HEK293 (cell line): Measurements from ENCODE around the gene SMIM26.
A peak's percentile ranks its signal among the peaks of the same experiment; 100 is the strongest.

Source experiments
- CTCF ChIA-PET: fragments of 350-600 bp; formaldehyde crosslinking; extraction: SDS; loops from one replicate; lab custom pipeline; 2021; ENCODE audit warnings: antibody characterized with exemption; lab: Yijun Ruan, JAX
- POLR2A ChIA-PET: fragments of 300-600 bp; formaldehyde crosslinking; extraction: SDS; loops from one replicate; lab custom pipeline; 2020; ENCODE audit warnings: antibody characterized with exemption, inconsistent platforms; lab: Yijun Ruan, JAX
- H3K27ac ChIP-seq: fragments of 200-500 bp; sonication (Bioruptor generic); 2 replicates; pipeline ENCODE4 v1.5.1; 2014; ENCODE audit warnings: low read depth, low read length, control low read depth, inconsistent platforms; ENCODE audit errors: extremely low read depth
- H3K36me3 ChIP-seq, 2 experiments: fragments of 200-500 bp in 1 of 2; sonication (Bioruptor generic) in 1 of 2; 1 replicate in 1 of 2; 2 replicates in 1 of 2; pipeline ENCODE4 v1.5.1; 2014 to 2017; ENCODE audit warnings: inconsistent platforms in 2 of 2, low read length in 2 of 2; ENCODE audit not compliant: control insufficient read depth in 2 of 2, insufficient read depth in 1 of 2
- H3K4me1 ChIP-seq: fragments of 200-500 bp; sonication (Bioruptor generic); 2 replicates; pipeline ENCODE4 v1.5.1; 2014; ENCODE audit warnings: mild to moderate bottlenecking, low read length, inconsistent platforms; ENCODE audit not compliant: control insufficient read depth, insufficient read depth
- H3K4me3 ChIP-seq: 2 replicates; pipeline ENCODE4 v1.5.1; 2011; ENCODE audit warnings: low read depth, mild to moderate bottlenecking, control low read depth, low read length, moderate library complexity
- H3K9me3 ChIP-seq: fragments of 200-500 bp; sonication (Bioruptor generic); 2 replicates; pipeline ENCODE4 v1.5.1; 2014; ENCODE audit warnings: low read depth, low read length, inconsistent platforms; ENCODE audit not compliant: control insufficient read depth, insufficient read depth
- EGR2 ChIP-seq: fragments of 450-650 bp; formaldehyde crosslinking; IDR thresholded peaks from 2 replicates; pipeline ENCODE4 v1.5.1; 2016; ENCODE audit warnings: low read depth, missing biosample characterization, missing genetic modification characterization
- FEZF1 ChIP-seq: fragments of 450-650 bp; formaldehyde crosslinking; IDR thresholded peaks from 2 replicates; pipeline ENCODE4 v1.5.1; 2016; ENCODE audit warnings: missing biosample characterization, missing genetic modification characterization
- HOXD13 ChIP-seq: sonication (generic); formaldehyde crosslinking; IDR thresholded peaks from 2 replicates; pipeline ENCODE4 v1.8.0; 2022; ENCODE audit warnings: missing genetic modification reagents, borderline replicate concordance
- OSR2 ChIP-seq: fragments of 450-650 bp; formaldehyde crosslinking; IDR thresholded peaks from 2 replicates; pipeline ENCODE4 v1.5.1; 2016; ENCODE audit warnings: missing biosample characterization, missing genetic modification characterization
- ZBTB17 ChIP-seq: fragments of 450-650 bp; formaldehyde crosslinking; IDR thresholded peaks from 2 replicates; pipeline ENCODE4 v1.5.1; 2016; ENCODE audit warnings: missing biosample characterization, missing genetic modification characterization
- ZIC2 ChIP-seq: fragments of 450-650 bp; formaldehyde crosslinking; IDR thresholded peaks from 2 replicates; pipeline ENCODE4 v1.5.1; 2016; ENCODE audit warnings: missing biosample characterization, missing genetic modification characterization
- ZNF112 ChIP-seq: fragments of 450-650 bp; formaldehyde crosslinking; IDR thresholded peaks from 2 replicates; pipeline ENCODE4 v1.5.0; 2017; ENCODE audit warnings: missing biosample characterization, missing genetic modification characterization
- ZNF169 ChIP-seq: fragments of 450-650 bp; formaldehyde crosslinking; IDR thresholded peaks from 2 replicates; pipeline ENCODE4 v1.5.1; 2016; ENCODE audit warnings: missing biosample characterization, missing genetic modification characterization
- ZNF174 ChIP-seq: fragments of 450-650 bp; formaldehyde crosslinking; IDR thresholded peaks from 2 replicates; pipeline ENCODE4 v1.5.0; 2017; ENCODE audit warnings: missing biosample characterization, mild to moderate bottlenecking, missing genetic modification characterization
- ZNF248 ChIP-seq: fragments of 450-650 bp; formaldehyde crosslinking; IDR thresholded peaks from 2 replicates; pipeline ENCODE4 v1.5.1; 2017; ENCODE audit warnings: missing biosample characterization, missing genetic modification characterization
- ZNF302 ChIP-seq: fragments of 450-650 bp; formaldehyde crosslinking; IDR thresholded peaks from 2 replicates; pipeline ENCODE4 v1.5.1; 2016; ENCODE audit warnings: missing biosample characterization, missing genetic modification characterization, low read depth
- ZNF354C ChIP-seq: fragments of 450-650 bp; formaldehyde crosslinking; IDR thresholded peaks from 2 replicates; pipeline ENCODE4 v1.5.1; 2016; ENCODE audit warnings: missing biosample characterization, missing genetic modification characterization, low read depth, borderline replicate concordance
- ZNF394 ChIP-seq: fragments of 450-650 bp; formaldehyde crosslinking; IDR thresholded peaks from 2 replicates; pipeline ENCODE4 v1.5.1; 2016; ENCODE audit warnings: missing biosample characterization, missing genetic modification characterization, mild to moderate bottlenecking, moderate library complexity, borderline replicate concordance
- ZNF433 ChIP-seq: fragments of 450-650 bp; formaldehyde crosslinking; IDR thresholded peaks from 2 replicates; pipeline ENCODE4 v1.5.1; 2016; ENCODE audit warnings: missing biosample characterization, missing genetic modification characterization, low read depth
- ZNF560 ChIP-seq: fragments of 450-650 bp; formaldehyde crosslinking; IDR thresholded peaks from 2 replicates; pipeline ENCODE4 v1.5.1; 2017; ENCODE audit warnings: missing biosample characterization, missing genetic modification characterization, borderline replicate concordance
- ZNF626 ChIP-seq: fragments of 450-650 bp; sonication (Bioruptor Pico); formaldehyde crosslinking; IDR thresholded peaks from 2 replicates; pipeline ENCODE4 v1.5.1; 2018; ENCODE audit warnings: missing biosample characterization, missing genetic modification characterization, inconsistent platforms
- ZNF645 ChIP-seq: fragments of 450-650 bp; formaldehyde crosslinking; IDR thresholded peaks from 2 replicates; pipeline ENCODE4; 2016; ENCODE audit warnings: missing biosample characterization, missing genetic modification characterization
- ZNF654 ChIP-seq: fragments of 450-650 bp; formaldehyde crosslinking; IDR thresholded peaks from 2 replicates; pipeline ENCODE4 v1.5.1; 2016; ENCODE audit warnings: low read depth, missing biosample characterization, missing genetic modification characterization
- ZNF670 ChIP-seq: fragments of 450-650 bp; formaldehyde crosslinking; IDR thresholded peaks from 2 replicates; pipeline ENCODE4 v1.5.1; 2016; ENCODE audit warnings: missing biosample characterization, missing genetic modification characterization, low read depth
- ZNF707 ChIP-seq: fragments of 450-650 bp; formaldehyde crosslinking; IDR thresholded peaks from 2 replicates; pipeline ENCODE4 v1.5.1; 2016; ENCODE audit warnings: missing biosample characterization, missing genetic modification characterization
- ZSCAN16 ChIP-seq: fragments of 450-650 bp; formaldehyde crosslinking; IDR thresholded peaks from 2 replicates; pipeline ENCODE4 v1.5.1; 2016; ENCODE audit warnings: missing biosample characterization, missing genetic modification characterization
- TF ChIP-seq, protein P1 (sequence below): fragments of 450-650 bp; formaldehyde crosslinking; IDR thresholded peaks from 2 replicates; pipeline ENCODE4 v1.5.1; 2017; ENCODE audit warnings: missing biosample characterization, missing genetic modification characterization
- TF ChIP-seq, protein P2 (sequence below): fragments of 450-650 bp; IDR thresholded peaks from 2 replicates; pipeline ENCODE4 v1.5.1; 2018; ENCODE audit warnings: missing biosample characterization, mild to moderate bottlenecking, missing genetic modification characterization
- TF ChIP-seq, protein P3 (sequence below): fragments of 450-650 bp; formaldehyde crosslinking; IDR thresholded peaks from 2 replicates; pipeline ENCODE4 v1.5.1; 2016; ENCODE audit warnings: missing biosample characterization, missing genetic modification characterization

SMIM26 gene

GRCh38 chr20:18541741-18542140 lies 25.5 kb upstream of the SMIM26 start (continued):
- TF ChIP-seq ZNF394 (tag by site-specific recombination) = no peak
- no peak for TF ChIP-seq EGR2 (tag by site-specific recombination)
- no peak for TF ChIP-seq OSR2 (tag by site-specific recombination)

DNA sequence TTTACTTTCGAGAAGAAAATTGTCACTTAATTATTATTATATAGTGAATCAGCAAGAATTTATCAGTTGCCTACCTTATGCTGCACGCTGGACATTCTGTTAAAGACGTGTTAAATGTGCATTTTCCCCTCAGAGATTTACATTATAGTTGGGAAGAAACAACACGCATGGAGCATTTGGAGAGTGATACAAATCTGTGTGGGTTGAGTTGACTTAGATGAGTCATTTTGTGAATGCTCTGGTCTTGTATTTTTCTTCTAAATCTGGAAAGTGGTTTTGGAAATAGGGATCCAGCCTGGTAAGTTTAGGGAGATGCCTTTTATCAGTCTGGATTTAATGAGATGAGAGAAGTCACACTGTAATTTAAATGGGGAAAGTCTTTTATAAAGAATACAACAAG lies 24.0 kb upstream of the SMIM26 start:
- no peak for TF ChIP-seq ZNF433 (tag by site-specific recombination)
- no peak for TF ChIP-seq ZNF626 (tag by site-specific recombination)
- TF ChIP-seq ZNF354C (tag by site-specific recombination) = no peak
- TF ChIP-seq ZNF670 (tag by site-specific recombination) = no peak
- TF ChIP-seq ZNF560 (tag by site-specific recombination) = no peak
- no peak for TF ChIP-seq ZNF112 (tag by site-specific recombination)
- no peak for TF ChIP-seq ZNF248 (tag by site-specific recombination)
- TF ChIP-seq, all 188 proteins: peak for 0
- ChIA-PET CTCF (no interaction called here), POLR2A (no interaction called here)
- Histone ChIP-seq H3K9me3 (no peaks in the 10 kb centered on the region), H3K27ac (no peak overlapping the region), H3K36me3 (peaks cover 2 to 80% of the 10 kb centered on the region in 2 experiments; a peak in 2 of 3 replicates), H3K4me1 (no peaks in the 10 kb centered on the region), H3K4me3 (no peak overlapping the region)

DNA sequence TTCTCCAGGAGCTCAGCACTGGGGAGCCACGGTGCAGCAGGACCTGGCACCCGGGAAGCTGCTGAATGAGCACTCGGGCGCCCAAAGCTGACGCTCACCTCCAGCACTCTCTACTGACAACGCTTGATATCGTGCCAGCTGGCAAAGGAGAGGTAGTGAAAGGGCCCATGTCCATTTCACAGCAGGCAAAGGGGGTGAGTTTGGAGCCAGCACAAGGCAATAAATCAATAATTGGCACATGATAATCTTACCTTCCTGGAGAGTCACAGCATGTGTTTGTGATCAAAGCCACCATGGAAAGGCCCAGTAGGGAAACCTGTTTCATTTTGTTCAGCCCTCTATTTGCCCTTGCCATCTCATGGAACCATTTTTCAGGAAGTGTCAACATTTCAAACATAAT lies 23.3 kb upstream of the SMIM26 start:
- TF ChIP-seq ZNF174 (tag by site-specific recombination) (no peak), FEZF1 (tag by site-specific recombination) (peak; percentile 79), ZNF707 (tag by site-specific recombination) (no peak), ZIC2 (peak; percentile 89), OSR2 (tag by site-specific recombination) (no peak)
- TF ChIP-seq, protein P1, sequence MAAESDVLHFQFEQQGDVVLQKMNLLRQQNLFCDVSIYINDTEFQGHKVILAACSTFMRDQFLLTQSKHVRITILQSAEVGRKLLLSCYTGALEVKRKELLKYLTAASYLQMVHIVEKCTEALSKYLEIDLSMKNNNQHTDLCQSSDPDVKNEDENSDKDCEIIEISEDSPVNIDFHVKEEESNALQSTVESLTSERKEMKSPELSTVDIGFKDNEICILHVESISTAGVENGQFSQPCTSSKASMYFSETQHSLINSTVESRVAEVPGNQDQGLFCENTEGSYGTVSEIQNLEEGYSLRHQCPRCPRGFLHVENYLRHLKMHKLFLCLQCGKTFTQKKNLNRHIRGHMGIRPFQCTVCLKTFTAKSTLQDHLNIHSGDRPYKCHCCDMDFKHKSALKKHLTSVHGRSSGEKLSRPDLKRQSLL (tag by site-specific recombination) = no peak
- TF ChIP-seq, protein P2, sequence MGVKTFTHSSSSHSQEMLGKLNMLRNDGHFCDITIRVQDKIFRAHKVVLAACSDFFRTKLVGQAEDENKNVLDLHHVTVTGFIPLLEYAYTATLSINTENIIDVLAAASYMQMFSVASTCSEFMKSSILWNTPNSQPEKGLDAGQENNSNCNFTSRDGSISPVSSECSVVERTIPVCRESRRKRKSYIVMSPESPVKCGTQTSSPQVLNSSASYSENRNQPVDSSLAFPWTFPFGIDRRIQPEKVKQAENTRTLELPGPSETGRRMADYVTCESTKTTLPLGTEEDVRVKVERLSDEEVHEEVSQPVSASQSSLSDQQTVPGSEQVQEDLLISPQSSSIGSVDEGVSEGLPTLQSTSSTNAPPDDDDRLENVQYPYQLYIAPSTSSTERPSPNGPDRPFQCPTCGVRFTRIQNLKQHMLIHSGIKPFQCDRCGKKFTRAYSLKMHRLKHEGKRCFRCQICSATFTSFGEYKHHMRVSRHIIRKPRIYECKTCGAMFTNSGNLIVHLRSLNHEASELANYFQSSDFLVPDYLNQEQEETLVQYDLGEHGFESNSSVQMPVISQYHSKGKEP (tag by site-specific recombination) = no peak
- Histone ChIP-seq H3K4me1 (no peaks in the 10 kb centered on the region), H3K27ac (no peak overlapping the region), H3K36me3 (peaks cover 6 to 82% of the 10 kb centered on the region in 2 experiments), H3K9me3 (no peaks in the 10 kb centered on the region), H3K4me3 (no peak overlapping the region)
- POLR2A ChIA-PET = no interaction called here
- CTCF ChIA-PET = no interaction called here

DNA sequence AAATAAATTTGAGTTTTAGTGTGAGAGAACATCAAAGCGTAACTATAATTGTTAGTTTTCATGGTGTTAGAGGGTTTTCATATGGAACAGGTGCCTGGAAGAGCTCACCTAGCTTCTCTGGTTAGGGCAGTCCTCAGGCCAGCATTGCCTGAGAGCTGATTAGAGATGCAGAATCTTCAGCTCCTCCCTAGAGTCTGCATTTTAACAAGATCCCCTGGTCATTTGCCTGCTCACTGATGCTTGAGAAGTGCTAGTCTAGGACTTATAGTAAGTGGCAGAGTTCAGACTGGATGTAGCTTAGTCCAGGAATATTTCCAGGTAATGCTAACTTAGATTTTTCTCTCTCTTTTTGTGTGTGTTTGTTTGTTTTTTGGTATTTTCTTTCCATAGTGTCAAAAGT lies 21.7 kb upstream of the SMIM26 start:
- Histone ChIP-seq H3K36me3 (peaks cover 21 to 87% of the 10 kb centered on the region in 2 experiments), H3K9me3 (no peaks in the 10 kb centered on the region), H3K27ac (no peak overlapping the region), H3K4me3 (no peak overlapping the region), H3K4me1 (no peaks in the 10 kb centered on the region)
- POLR2A ChIA-PET = no interaction called here
- CTCF ChIA-PET = no interaction called here
- TF ChIP-seq, protein P3, sequence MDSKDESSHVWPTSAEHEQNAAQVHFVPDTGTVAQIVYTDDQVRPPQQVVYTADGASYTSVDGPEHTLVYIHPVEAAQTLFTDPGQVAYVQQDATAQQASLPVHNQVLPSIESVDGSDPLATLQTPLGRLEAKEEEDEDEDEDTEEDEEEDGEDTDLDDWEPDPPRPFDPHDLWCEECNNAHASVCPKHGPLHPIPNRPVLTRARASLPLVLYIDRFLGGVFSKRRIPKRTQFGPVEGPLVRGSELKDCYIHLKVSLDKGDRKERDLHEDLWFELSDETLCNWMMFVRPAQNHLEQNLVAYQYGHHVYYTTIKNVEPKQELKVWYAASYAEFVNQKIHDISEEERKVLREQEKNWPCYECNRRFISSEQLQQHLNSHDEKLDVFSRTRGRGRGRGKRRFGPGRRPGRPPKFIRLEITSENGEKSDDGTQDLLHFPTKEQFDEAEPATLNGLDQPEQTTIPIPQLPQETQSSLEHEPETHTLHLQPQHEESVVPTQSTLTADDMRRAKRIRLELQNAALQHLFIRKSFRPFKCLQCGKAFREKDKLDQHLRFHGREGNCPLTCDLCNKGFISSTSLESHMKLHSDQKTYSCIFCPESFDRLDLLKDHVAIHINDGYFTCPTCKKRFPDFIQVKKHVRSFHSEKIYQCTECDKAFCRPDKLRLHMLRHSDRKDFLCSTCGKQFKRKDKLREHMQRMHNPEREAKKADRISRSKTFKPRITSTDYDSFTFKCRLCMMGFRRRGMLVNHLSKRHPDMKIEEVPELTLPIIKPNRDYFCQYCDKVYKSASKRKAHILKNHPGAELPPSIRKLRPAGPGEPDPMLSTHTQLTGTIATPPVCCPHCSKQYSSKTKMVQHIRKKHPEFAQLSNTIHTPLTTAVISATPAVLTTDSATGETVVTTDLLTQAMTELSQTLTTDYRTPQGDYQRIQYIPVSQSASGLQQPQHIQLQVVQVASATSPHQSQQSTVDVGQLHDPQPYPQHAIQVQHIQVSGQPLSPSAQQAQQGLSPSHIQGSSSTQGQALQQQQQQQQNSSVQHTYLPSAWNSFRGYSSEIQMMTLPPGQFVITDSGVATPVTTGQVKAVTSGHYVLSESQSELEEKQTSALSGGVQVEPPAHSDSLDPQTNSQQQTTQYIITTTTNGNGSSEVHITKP (tag by site-specific recombination) = no peak
- no peak for TF ChIP-seq ZNF645
- TF ChIP-seq HOXD13 (CRISPR knock-in tag) = no peak
- no peak for TF ChIP-seq ZBTB17 (tag by site-specific recombination)
- TF ChIP-seq ZNF654 (tag by site-specific recombination) = no peak
- no peak for TF ChIP-seq ZNF302 (tag by site-specific recombination)
- TF ChIP-seq ZSCAN16 (tag by site-specific recombination) = no peak
- TF ChIP-seq ZNF169 = no peak
- TF ChIP-seq EGR2 (tag by site-specific recombination) = no peak
